Fibroblast of mammary gland (primary cell): ENCODE data around the gene DYRK2.

Experiments
- DNase-seq: peaks from one replicate; pipeline ENCODE4 v3.0.0-alpha.2; 2010; ENCODE audit warnings: low read depth
- H3K4me3 ChIP-seq: 2 replicates; pipeline ENCODE4 v1.5.1; 2011; ENCODE audit warnings: low read depth, mild to moderate bottlenecking, low read length, moderate library complexity; ENCODE audit not compliant: control insufficient read depth
- CTCF ChIP-seq: conservative IDR thresholded peaks from 2 replicates; pipeline ENCODE4 v1.5.1; 2011; ENCODE audit warnings: low read depth, low read length, inconsistent platforms; ENCODE audit not compliant: control insufficient read depth, insufficient read depth

The DYRK2 gene

DNA sequence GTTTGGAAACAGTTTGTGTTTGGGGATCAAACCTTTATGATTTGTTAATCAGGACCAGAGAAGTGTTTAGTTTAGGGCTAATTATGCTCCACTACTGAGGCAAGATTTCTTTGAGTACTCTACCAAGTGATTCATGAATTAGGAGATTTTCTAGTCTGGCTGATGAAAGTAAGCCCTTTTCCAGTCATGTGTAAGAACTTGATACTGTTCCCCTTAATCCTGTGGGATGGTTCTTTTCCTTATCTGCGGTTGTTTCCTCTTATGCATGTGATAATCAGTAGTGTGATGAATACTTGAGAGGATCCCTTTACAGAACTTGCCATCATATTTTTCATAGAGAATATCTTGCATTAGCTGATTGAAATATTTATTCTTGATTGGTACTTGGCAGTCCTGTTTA, 42.1 kb downstream of the DYRK2 start:
- H3K4me3 ChIP-seq, result no peak overlapping the region
- no peak for DNase-seq
- TF ChIP-seq CTCF, result no peak

DNA sequence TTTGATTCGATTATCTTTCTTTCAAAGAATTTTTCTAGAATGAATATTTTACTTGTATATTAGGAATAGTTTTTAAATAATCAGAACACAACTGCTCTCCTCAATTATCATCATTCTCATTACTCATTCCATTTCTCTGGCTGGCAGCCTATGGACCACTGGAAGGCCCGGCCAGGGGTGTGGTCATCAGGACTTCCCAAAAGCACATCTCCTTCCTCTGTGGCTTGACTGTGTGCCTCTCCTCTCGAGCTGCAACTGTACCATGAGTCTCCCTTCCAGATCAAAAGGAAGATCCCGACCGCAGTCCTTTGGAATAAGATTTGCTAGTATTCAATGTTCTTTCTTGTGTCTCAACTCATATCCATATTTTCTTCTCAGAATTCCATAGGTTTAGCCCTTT, 42.7 kb downstream of the DYRK2 start:
- no peak overlapping the region for H3K4me3 ChIP-seq
- TF ChIP-seq CTCF, result no peak
- DNase-seq, result no peak

DNA sequence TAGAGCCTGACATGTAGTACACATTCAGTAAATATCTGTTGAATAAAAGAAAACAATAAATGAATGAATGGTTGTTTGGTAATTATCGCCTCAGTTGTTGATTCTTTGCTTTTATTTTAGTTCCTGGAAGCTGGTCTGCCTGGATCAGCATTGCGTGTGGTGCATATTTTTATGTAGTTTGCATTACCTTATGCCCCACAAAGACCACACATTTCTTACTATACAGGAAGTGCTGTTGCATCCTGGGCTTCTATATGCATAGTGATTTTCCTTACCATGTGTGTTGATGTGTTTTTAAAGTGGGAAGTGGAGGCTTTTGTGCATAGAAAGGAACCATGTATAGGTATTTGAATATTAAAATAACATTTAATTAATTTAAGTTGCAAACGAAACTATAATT, 43.6 kb downstream of the DYRK2 start:
- no peak for DNase-seq
- no peak for TF ChIP-seq CTCF
- no peak overlapping the region for H3K4me3 ChIP-seq

DNA sequence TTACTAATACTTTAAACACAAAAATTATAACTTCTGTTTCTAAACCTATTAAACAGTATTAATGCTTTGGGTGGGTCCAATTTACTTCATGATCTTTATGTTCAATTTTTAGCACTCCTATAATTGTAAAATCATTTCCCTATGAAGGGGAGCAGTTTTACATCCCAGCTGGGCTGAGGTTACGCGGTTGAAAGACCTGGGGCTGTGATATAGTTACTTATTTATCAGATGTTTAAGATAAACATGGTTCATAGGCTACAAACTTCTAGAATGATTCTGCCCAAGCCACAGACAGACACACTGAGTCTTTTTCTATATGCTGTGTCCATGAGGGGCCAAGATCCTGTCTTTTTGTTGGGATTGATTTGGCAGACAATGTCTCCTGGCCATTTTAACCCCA, 44.4 kb downstream of the DYRK2 start:
- no peak for TF ChIP-seq CTCF
- DNase-seq, result no peak
- no peak overlapping the region for H3K4me3 ChIP-seq

- TF ChIP-seq CTCF, result no peak
- DNase-seq, result no peak
- no peak overlapping the region for H3K4me3 ChIP-seq
Measured at GRCh38 chr12:67693894-67694293, 45.3 kb downstream of the DYRK2 start.

DNA sequence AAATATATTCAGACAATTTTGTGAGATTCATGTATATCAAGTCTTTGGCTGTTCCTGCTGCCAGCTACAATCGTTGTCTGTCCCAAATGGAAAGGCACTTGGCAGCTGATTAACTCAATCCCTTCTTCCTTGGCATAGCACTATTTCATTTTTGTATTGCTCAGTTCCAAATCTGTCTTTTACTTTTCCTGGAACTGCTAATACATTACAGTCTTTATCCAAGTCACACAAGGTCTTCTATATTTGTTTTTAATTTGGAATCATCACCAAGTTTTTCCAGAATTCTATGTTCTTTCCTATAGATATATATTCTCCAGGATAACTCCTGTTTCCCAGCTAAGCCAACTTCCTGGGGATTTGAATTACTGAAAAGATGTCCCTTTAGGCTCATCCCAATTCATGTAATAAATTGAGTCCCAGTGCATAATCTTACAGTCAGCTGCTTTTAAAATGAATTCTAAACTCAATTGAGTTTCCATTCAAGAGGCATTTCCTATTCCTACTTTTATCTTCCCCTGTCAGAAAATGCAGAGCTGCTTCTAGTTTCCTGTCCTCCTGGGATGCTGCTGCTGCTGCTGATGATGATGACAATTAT, 45.9 kb downstream of the DYRK2 start:
- TF ChIP-seq CTCF, result no peak
- no peak overlapping the region for H3K4me3 ChIP-seq
- no peak for DNase-seq

- no peak for TF ChIP-seq CTCF
- H3K4me3 ChIP-seq, result no peak overlapping the region
Measured at GRCh38 chr12:67695974-67696373, 47.4 kb downstream of the DYRK2 start.

More at GRCh38 chr12:67695974-67696373, 47.4 kb downstream of the DYRK2 start:
- no peak for DNase-seq
